NCI-H82 (cell line): ENCODE data around the gene RASA3.

ENCODE experiments used
- DNase-seq: peaks from one replicate; lab custom pipeline; 2025; lab: John Stamatoyannopoulos, UW

Gene RASA3

GRCh38 chr13:114004420-114005205 is 127.8 kb downstream of the RASA3 start:
- DNase-seq: no peak

GRCh38 chr13:114002771-114003321 is 129.6 kb downstream of the RASA3 start:
- DNase-seq: no peak

GRCh38 chr13:114002009-114002544 is 130.3 kb downstream of the RASA3 start:
- no peak for DNase-seq

- DNase-seq: no peak
Measured at GRCh38 chr13:114001331-114002008, 131.0 kb downstream of the RASA3 start.

GRCh38 chr13:114000151-114001040 is 132.0 kb downstream of the RASA3 start:
- no peak for DNase-seq

GRCh38 chr13:113999618-113999910 is 132.9 kb downstream of the RASA3 start:
- DNase-seq: no peak

- DNase-seq: no peak
Measured at GRCh38 chr13:113998781-113999617, 133.4 kb downstream of the RASA3 start.

GRCh38 chr13:113997845-113998751 is 134.3 kb downstream of the RASA3 start:
- DNase-seq: peak; percentile 15

- no peak for DNase-seq
Measured at GRCh38 chr13:113996912-113997745, 135.3 kb downstream of the RASA3 start.

GRCh38 chr13:113996081-113996911 is 136.1 kb downstream of the RASA3 start:
- DNase-seq: no peak

GRCh38 chr13:113995051-113995601 is 137.3 kb downstream of the RASA3 start:
- DNase-seq: no peak

GRCh38 chr13:113992276-113993005 is 140.0 kb downstream of the RASA3 start:
- DNase-seq: no peak

- no peak for DNase-seq
Measured at GRCh38 chr13:113991676-113992179, 140.7 kb downstream of the RASA3 start.

- no peak for DNase-seq
Measured at GRCh38 chr13:113991191-113991669, 141.2 kb downstream of the RASA3 start.

GRCh38 chr13:113990321-113990837 is 142.0 kb downstream of the RASA3 start:
- DNase-seq: no peak

GRCh38 chr13:113989585-113990300 is 142.7 kb downstream of the RASA3 start:
- DNase-seq: no peak
